Fibroblast of lung (primary cell): Measurements from ENCODE around the gene KIF6.

ENCODE experiments used
- CTCF ChIP-seq, 2 donors: IDR thresholded peaks in 1 of 2; conservative IDR thresholded peaks in 1 of 2; 1 replicate in 1 of 2; 2 replicates in 1 of 2; pipeline ENCODE4 v1.5.1; 2011 to 2012; ENCODE audit warnings: low read length in 2 of 2, control low read depth in 1 of 2, inconsistent platforms in 1 of 2, low read depth in 1 of 2, mild to moderate bottlenecking in 1 of 2
- EZH2 ChIP-seq: IDR thresholded peaks from 2 replicates; pipeline ENCODE4 v1.5.1; 2012; ENCODE audit warnings: low read length, control low read depth, mild to moderate bottlenecking; ENCODE audit errors: missing control alignments

- TF ChIP-seq CTCF (conservative IDR thresholded peaks at IDR 0.05 in 1 of 2, IDR thresholded peaks at IDR 0.05 in 1 of 2; ENCODE audit: low read depth in 1 of 2, low read length in 2 of 2) (no peak), EZH2 (no peak)
Observed at GRCh38 chr6:39298061-39298460, 427.1 kb downstream of the KIF6 start.
